Measurements from ENCODE around the gene TXNDC15.

DNA sequence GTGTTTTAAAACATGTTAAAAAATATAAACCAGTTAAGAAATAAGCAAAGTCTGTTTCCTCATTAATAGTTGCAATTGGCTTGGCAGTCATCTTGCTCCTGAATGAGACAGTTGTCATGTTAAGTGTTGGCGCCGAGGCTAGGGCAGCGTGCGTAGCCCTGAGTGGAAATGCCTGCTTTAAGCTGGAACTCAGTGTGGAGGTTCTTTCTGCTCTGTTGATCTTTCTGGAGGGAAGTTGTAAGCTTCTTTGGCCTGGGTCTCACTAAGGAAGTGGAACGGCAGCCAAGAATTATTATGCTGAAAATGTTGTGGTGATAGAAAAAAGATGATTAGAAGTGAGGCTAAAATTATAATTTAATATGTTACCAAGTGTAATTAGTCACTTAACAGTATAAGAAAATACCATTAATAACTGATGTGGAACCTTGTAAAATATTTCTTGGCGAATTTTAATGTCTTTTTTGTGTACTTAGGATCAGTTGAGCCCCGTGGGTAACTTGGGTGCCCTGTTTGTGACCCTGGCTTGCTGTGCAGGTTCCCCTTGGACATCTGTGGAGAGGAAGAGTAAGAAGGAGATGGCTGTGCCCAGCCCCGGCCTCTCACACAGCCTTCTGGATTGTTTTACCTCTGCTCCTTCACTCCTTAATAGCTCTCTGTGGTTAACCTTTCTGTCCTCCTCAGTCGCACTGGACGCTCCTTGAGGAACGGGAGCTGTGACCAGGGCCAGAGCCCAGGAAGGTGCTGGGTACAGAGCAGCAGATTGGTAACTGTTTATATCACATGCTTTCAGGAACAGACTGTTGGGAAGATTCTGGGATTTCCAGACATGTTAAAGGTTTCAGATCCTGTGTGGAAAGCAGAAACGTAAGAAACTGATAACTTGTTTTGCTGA lies 61.8 kb downstream of the TXNDC15 start:
- TF ChIP-seq, protein P1, sequence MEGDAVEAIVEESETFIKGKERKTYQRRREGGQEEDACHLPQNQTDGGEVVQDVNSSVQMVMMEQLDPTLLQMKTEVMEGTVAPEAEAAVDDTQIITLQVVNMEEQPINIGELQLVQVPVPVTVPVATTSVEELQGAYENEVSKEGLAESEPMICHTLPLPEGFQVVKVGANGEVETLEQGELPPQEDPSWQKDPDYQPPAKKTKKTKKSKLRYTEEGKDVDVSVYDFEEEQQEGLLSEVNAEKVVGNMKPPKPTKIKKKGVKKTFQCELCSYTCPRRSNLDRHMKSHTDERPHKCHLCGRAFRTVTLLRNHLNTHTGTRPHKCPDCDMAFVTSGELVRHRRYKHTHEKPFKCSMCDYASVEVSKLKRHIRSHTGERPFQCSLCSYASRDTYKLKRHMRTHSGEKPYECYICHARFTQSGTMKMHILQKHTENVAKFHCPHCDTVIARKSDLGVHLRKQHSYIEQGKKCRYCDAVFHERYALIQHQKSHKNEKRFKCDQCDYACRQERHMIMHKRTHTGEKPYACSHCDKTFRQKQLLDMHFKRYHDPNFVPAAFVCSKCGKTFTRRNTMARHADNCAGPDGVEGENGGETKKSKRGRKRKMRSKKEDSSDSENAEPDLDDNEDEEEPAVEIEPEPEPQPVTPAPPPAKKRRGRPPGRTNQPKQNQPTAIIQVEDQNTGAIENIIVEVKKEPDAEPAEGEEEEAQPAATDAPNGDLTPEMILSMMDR (IDR thresholded peaks at IDR 0.05; ENCODE audit: insufficient read depth, low read length, poor library complexity, severe bottlenecking): no peak
- no peak for TF ChIP-seq EZH2phosphoT487 (conservative IDR thresholded peaks at IDR 0.05; ENCODE audit: low read length)

Data from SU-DHL-6 (cell line).